Keratinocyte (primary cell): ENCODE results near the gene CUL2.

ENCODE experiments used
- CTCF ChIP-seq, 3 experiments: IDR thresholded peaks in 1 of 3; conservative IDR thresholded peaks in 1 of 3; optimal IDR thresholded peaks in 1 of 3; 2 replicates in 2 of 3; 3 replicates in 1 of 3; pipeline versions ENCODE3 to v1.5.1; 2011; ENCODE audit warnings: low read length in 3 of 3, mild to moderate bottlenecking in 3 of 3, moderate library complexity in 2 of 3, control low read depth in 1 of 3, inconsistent platforms in 1 of 3; ENCODE audit not compliant: insufficient read depth in 2 of 3; ENCODE audit errors: extremely low read depth in 1 of 3
- EZH2 ChIP-seq: IDR thresholded peaks from one replicate; pipeline ENCODE4 v1.6.1; 2012; ENCODE audit warnings: inconsistent platforms, mild to moderate bottlenecking, low read length, moderate library complexity

GRCh38 chr10:35011771-35012191 is 78.4 kb downstream of the CUL2 start:
- no peak for TF ChIP-seq CTCF (optimal IDR thresholded peaks at IDR 0.05 in 1 of 3, IDR thresholded peaks at IDR 0.05 in 1 of 3, conservative IDR thresholded peaks at IDR 0.05 in 1 of 3; ENCODE audit: extremely low read depth in 1 of 3, insufficient read depth in 2 of 3, low read length in 3 of 3)
- no peak for TF ChIP-seq EZH2
